Measurements from ENCODE around the gene RNF5. TPM values are rescaled to one million over a fixed set of nuclear protein-coding genes. Genes with fewer than 3 reads are reported as not detected.
"Not testable (repeated sequence)": the region's sequence is repeated elsewhere in the genome, so short reads cannot be mapped to it uniquely, and the experiment has no call there.

RNF5 gene
- total RNA-seq, 1 experiment from 2014 or later, result 159 TPM

DNA sequence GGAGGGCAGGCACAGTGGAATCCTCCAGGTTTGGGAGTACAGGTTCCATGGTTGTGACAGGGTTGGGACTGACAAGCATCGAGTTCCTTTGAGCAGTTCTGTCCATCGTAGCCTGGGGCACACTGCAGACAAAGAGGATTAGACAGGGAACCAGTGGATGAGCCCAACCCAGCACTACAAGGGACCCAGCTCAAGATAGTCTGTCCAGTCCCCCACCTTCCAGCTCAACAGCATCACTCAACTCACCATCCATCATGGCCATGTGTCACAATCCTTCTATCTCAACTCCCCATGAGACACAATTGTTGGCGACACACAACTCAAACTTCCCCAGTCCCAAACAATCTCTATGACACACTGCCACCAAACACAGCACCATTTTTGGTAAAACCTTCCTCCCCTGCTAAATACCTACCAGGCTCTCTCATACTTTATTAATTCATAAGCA lies 26.1 kb downstream of the RNF5 start:
- DNase-seq (ENCODE audit: low read depth), result no peak

DNA sequence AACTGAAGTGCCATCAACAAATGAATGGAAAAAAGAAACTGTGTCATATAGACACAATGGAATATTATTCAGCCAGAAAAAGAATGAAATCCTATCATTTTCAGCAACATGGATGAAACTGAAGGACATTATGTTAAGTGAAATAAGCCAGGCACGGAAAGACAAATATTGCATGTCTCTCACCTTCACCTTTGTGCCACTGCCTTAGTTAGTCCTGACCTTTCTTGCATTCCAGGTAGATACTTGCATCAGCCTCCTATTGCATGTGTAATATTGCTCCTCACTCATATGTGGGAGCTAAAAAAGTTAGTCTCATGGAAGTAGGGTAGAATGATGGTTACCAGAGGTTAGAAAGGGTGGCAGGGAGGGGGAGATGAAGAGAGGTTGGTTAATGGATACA lies 30.8 kb downstream of the RNF5 start:
- DNase-seq (ENCODE audit: low read depth), result no peak

DNA sequence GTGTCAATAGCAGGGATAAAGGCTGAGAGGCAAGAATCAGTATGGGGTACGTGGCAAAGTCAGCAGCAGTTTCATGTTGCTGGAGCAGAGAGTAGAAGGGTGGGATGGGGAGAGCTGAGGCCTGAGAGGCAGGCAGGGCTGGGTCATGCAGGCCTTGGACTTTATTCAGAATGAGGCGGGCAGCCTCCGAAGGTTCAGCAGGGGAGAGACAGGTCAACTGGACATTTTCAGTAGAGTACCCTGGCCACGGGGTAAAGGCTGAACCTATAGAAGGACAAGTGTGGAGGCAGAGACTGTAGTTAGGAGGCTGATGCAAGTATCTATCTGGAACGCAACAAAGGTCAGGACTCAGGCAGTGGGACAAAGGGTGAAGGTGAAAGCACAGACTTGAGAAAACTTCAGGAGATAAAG lies 32.0 kb downstream of the RNF5 start:
- no peak for DNase-seq (ENCODE audit: low read depth)

DNA sequence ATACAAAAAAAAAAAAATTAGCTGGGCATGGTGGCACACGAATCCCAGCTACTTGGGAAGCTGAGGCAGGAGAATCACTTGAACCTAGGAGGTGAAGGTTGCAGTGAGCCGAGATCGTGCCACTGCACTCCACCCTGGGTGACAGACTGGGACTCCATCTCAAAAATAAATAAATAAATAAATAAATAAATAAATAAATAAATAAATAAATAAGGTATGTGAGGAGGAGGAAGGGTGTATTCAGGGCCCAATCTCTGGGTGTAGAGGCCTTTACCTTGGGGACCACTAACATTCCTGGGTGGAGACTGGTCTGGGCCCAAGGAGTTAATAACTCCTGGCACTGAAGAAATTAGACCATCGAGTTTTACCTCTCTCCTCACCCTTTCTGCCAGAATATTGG lies 33.2 kb downstream of the RNF5 start:
- not testable (repeated sequence) for DNase-seq (ENCODE audit: low read depth)

DNA sequence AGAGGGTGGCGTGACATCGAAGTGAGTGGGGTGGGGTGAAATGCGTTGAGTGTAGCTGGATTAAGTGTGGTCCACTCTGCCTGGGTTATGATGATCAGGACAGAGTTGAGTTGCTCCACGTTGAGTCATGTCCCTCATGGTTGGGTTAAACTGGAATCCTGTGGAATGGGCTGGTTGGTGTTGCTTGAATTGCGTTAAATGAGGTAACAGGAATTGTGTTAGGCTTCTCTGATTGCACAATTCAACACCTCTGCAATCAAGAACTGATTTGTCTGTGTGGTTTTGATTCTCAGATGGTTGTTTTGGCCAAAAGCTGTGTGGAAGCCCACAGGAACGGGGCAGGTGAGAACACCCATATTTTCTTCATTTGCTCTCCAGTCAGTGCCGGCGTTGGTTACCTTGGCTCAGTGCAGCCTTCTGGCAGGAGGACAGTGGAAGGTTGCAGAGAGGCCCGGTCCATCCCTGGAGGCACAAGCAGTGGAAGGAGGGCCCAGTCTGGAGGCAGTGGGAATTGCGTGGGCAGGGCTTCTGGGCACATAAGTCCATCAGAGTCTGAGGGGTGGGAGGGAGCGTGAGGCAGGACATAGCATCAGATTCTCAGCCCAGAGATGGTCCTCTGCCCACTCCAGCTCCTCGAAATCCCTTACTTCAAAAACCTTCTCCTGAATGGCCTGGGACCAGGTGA lies 34.0 kb downstream of the RNF5 start:
- DNase-seq (ENCODE audit: low read depth), result no peak

DNA sequence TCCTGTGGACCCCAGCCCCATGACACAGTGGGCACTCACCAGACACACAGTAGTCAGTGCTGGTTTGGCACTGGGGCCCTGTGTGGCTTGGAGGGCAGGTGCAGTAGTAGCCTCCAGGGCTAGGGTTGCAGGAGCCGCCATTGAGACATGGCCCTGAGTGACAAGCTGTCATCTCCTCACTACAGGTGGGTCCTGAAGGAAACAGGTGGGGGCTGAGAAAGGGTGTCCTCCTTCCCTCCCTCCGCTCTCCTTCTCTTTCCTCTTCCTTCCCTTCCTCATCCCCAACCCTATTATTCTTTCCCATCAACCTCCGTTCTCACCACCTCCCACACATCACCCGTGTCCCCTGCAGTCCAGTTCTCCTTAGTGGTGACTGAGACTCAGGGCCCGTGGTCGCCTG lies 35.4 kb downstream of the RNF5 start:
- no peak for DNase-seq (ENCODE audit: low read depth)

DNA sequence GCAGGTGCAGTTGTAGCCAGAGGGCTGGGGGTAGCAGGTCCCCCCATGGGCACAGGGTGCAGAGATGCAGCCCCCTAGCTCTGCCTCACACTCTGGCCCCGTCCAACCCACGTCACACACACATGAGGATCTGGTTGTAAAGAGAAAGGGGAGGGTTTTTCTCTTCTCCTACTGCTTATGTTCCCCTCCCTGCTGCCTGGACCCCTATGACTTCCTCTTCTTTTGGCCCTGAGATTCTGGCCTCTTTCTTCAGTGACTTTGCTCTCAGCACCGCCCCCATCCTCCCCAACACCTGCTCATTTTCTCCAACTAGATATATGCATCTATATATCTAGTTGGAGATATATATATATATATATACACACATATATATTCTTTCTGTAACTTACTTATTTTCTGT lies 35.9 kb downstream of the RNF5 start:
- DNase-seq (ENCODE audit: low read depth), result no peak

DNA sequence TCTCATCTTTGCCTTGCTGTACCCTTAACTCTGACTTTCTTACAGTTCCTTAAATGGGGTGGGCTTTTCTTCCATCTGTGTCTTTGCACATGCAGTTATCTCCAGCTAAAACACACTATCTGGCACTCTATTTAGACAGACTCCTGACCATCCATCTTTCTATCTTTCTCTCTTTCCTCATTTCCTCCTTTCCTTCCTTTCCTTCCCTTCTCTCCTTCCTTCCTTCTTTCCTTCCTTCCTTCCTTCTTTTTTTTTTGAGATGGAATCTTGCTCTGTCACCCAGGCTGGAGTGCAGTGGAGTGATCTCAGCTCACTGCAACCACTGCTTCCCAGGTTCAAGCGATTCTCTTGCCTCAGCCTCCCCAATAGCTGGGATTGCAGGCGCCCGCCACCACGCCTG lies 37.4 kb downstream of the RNF5 start:
- DNase-seq (ENCODE audit: low read depth), result no peak

DNA sequence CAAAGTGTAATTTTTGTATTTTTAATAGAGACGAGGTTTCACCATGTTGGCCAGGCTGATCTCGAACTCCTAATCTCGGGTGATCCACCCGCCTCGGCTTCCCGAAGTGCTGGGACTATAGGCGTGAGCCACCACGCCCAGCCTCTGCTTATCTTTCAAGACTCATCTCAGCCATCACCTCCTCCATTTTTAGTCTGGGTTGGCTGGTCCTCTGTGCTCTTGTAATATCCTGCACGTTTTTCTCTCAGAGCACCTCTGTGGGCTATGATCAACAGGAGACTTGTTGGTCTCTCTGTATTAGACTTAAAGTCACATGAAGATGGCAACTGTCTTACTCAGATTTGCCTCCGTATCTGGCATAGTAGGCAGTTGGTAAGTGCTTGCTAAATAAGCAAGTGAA lies 38.1 kb downstream of the RNF5 start:
- DNase-seq (ENCODE audit: low read depth), result no peak

DNA sequence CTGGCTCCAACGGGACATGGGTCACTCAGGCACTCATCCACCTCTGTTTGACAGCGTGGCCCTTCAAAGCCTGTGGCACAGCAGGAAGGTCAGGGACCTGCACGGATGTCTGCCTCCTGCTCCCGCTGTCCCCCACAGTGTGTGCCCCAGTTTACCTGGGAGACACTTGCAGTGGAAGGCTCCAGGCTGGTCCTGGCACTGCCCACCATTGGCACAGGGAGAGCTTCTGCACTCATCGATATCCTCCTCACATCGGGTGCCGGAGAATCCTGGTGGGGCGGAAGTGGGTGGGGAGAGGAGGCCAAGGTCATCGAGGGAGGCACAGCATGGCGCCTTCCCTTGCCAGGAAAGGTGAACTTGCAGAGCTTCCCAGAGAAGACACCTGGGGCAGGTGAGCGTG lies 38.8 kb downstream of the RNF5 start:
- no peak for DNase-seq (ENCODE audit: low read depth)

DNA sequence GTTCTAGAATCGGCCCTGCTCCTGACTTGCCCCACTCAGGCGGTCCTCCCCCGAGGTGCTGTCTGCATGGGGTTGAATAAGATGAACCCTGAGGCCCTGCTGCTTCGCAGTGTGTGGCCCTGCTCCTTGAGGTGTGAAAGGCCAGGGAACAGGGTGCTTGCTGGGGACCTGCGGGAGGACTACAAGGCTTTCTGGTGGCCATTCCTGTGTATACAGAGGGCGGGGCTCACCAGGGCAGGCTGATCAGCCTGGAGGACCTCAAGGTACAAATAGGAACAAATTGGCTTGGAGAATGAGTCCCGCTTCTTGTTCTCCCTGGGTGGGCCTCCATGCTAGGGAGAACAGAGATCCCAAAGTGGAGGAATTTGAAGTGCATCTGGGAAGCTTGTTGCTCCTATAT lies 40.0 kb downstream of the RNF5 start:
- no peak for DNase-seq (ENCODE audit: low read depth)

DNA sequence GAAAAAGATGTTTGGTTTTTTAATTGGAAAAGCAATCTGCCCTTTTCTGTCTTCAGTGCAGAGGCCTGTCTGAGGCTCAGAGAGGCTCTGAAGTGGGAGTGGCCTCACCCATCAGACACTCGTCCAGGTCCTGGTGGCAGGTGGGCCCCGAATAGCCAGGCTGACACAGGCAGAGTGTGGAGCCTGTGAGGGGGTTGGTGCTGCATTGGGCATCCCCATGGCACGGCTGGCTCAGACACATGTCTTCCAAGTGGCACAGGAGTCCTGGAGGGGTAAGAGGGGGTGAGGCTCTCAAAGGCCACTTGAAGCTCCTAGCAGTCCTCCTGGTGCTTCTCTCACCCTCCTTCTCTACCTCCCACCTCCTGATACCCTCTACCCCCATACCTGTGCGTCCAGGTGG lies 41.8 kb downstream of the RNF5 start:
- DNase-seq (ENCODE audit: low read depth), result no peak

DNA sequence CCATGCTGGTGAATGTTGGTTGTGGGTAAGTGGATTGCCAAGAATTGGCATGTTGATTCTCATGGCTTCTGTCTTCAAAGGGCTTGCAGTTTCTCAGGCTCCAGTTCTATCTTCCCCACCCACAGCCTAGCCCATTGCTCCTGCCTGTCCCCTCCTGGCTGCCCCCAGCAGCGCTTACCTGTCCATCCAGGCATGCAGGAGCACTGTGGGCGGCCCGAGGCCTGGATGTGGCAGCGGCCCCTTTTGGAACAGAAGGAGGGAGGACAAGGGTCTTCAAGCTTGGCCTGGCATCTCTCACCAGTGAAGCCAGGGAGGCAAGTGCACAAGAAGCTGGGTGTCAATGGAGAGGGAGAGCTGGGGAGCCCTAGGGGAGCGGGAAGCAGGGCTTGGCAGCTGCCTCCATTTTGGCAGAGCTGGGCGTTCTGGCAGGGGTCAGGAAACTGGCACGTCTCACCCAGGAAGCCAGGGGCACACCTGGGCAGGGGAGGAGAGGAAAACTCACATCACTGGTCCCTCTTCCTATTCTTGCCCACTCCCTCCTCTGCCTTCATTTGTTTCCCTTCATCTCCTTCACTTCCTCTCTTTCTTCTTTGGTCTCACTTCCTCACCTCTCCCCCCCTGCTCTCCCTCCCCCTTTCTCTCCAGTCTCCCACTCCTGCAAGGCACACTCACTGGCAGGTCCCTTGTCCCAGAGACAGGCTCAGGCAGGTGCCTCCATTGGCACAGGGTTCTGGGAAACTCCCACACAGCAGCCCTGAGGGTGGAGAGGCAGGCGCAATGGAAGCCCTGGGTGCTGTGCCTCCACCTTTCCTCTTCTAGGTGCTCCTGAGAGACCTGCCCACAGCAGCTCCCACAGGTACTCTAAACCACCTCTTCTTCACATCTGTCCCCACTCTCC lies 44.4 kb downstream of the RNF5 start:
- DNase-seq (ENCODE audit: low read depth), result no peak

DNA sequence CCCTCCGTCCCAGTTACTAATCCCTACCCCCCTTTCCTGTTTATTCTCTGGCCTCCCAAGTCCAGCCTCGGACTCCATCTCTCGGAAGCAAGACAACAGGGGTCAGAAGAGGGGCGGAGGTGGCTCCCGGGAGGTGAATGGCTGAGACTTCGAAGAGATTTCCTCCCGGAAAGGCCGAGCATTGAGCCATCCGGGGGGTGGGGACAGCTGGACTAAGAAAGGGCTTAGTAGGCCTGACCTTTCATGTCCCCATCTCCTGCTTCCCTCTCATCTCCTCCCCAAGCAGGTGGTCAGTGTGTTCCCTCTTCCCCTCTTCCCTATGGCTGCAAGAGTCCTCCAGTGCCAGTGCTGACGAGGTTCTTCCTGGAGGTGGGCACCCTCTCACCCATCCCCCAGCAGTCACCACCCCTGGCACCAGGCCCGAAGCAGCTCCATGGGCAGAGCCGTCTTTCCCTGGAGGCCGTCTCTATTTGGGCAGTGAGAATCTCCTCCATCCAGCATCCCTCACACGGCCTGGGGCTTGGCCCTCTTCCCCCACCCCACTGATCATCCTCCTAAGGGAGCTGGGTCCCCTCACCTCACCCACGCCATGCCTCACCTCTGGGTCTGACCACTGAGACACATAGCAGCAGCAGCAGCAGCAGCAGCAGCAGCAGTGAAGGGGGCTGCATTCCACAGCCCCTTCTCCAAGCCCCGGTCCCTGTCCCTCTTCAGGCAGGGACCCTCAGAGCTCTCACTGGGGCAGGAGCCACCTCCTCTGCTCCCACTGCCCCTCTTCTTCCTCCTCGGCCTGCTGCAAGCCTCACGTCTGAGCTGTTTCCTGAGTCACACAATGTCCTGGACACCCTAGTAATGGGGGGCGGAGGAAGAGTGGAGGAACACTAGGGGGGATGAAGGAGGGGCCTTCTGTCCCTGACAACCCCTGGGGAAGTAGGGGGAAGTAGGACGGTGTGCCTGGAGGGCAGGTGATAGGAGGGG lies 45.3 kb downstream of the RNF5 start, which contains the start of gene NOTCH4:
TSS of gene NOTCH4 (minus strand) at position 810 of the 978 bp plus-strand sequence. CDS start at position 671, 139 bp downstream.
- no peak for DNase-seq (ENCODE audit: low read depth)

DNA sequence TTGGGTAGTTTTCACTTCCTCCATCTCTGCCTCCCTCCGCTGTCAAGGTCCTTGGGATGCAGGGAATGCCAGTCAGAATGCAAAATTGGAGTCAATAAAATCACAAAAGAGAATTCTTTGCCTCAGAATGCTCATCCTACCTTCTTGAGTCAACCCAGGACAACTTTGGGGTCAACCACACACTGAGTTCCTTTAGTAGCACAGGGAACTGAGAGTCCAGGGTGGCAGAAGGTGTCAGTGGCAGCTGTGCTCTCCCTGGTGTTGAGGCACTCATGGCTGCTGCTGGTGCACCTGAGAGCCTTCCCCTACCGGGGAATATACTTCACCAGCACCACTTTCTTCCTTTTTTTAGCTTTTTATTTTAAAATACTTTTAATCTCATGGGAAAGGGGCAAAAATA lies 46.5 kb downstream of the RNF5 start:
- DNase-seq (ENCODE audit: low read depth), result no peak

DNA sequence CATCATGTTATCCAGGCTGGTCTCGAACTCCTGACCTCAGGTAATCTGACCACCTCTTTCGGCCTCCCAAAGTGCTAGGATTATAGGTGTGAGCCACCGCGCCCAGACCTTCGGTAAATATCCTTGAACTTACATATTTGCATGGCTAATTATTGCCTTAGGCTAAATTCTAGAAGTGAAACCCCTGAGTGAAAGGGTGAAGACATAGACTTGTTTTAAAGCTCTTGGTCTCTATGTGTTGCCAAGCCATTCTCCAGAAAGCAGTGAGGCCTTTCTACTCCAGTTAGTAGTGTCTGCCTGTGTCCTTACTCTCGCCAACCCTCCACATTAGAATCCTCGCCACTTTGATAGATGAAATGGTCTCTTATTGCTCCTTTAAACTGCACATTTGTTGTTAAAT lies 48.2 kb downstream of the RNF5 start:
- DNase-seq (ENCODE audit: low read depth), result no peak

Other genes starting within 250 kb of the RNF5 start
- gene CFB, start 232.3 kb upstream of the RNF5 start, total RNA-seq (2014; rRNA removed; shearing (Covaris generic)), result 7.8 and 8.4 TPM in 2 replicates
- gene NELFE, start 219.4 kb upstream of the RNF5 start, total RNA-seq (2014; rRNA removed; shearing (Covaris generic)), result 201 and 228 TPM in 2 replicates
- gene SKIC2, start 219.2 kb upstream of the RNF5 start, total RNA-seq (2014; rRNA removed; shearing (Covaris generic)), result 60.4 and 72.3 TPM in 2 replicates
- gene DXO, start 206.3 kb upstream of the RNF5 start, total RNA-seq (2014; rRNA removed; shearing (Covaris generic)), result 26.8 and 33.3 TPM in 2 replicates
- 4.1 and 5.6 TPM in 2 replicates for gene C4A, start 196.3 kb upstream of the RNF5 start, total RNA-seq (2014; rRNA removed; shearing (Covaris generic))
- 3.0 and 3.1 TPM in 2 replicates for gene C4B, start 163.6 kb upstream of the RNF5 start, total RNA-seq (2014; rRNA removed; shearing (Covaris generic))
- not detected in 2 replicates for gene CYP21A2, start 140.0 kb upstream of the RNF5 start, total RNA-seq (2014; rRNA removed; shearing (Covaris generic))
- gene TNXB, start 69.1 kb upstream of the RNF5 start, total RNA-seq (2014; rRNA removed; shearing (Covaris generic)), result 0.10 TPM in 1 of 2 replicates, not detected in the other
- 25.3 and 30.3 TPM in 2 replicates for gene ATF6B, start 50.2 kb upstream of the RNF5 start, total RNA-seq (2014; rRNA removed; shearing (Covaris generic))
- 10.2 and 14.5 TPM in 2 replicates for gene FKBPL, start 48.1 kb upstream of the RNF5 start, total RNA-seq (2014; rRNA removed; shearing (Covaris generic))
- 0.12 TPM in 1 of 2 replicates, not detected in the other for gene PRRT1, start 26.5 kb upstream of the RNF5 start, total RNA-seq (2014; rRNA removed; shearing (Covaris generic))
- 11.3 and 12.3 TPM in 2 replicates for gene PPT2, start 24.3 kb upstream of the RNF5 start, total RNA-seq (2014; rRNA removed; shearing (Covaris generic))
- gene EGFL8, start 13.8 kb upstream of the RNF5 start, total RNA-seq (2014; rRNA removed; shearing (Covaris generic)), result 0.89 and 1.6 TPM in 2 replicates
- gene AGPAT1, start 2.3 kb upstream of the RNF5 start, total RNA-seq (2014; rRNA removed; shearing (Covaris generic)), result 101 and 120 TPM in 2 replicates
- gene AGER, start 5.8 kb downstream of the RNF5 start, total RNA-seq (2014; rRNA removed; shearing (Covaris generic)), result 0.07 and 0.15 TPM in 2 replicates
- gene PBX2, start 11.8 kb downstream of the RNF5 start, total RNA-seq (2014; rRNA removed; shearing (Covaris generic)), result 20.3 and 29.8 TPM in 2 replicates
- gene GPSM3, start 14.2 kb downstream of the RNF5 start, total RNA-seq (2014; rRNA removed; shearing (Covaris generic)), result 12.9 and 13.9 TPM in 2 replicates
- gene NOTCH4, start 45.7 kb downstream of the RNF5 start, total RNA-seq (2014; rRNA removed; shearing (Covaris generic)), result 1.7 and 2.2 TPM in 2 replicates
- gene TSBP1, start 193.5 kb downstream of the RNF5 start, total RNA-seq (2014; rRNA removed; shearing (Covaris generic)), result not detected in 2 replicates
- gene BTNL2, start 228.8 kb downstream of the RNF5 start, total RNA-seq (2014; rRNA removed; shearing (Covaris generic)), result not detected in 2 replicates